ENCODE results near the gene FKBP15. TPM values are rescaled to one million over a fixed set of nuclear protein-coding genes. Genes with fewer than 3 reads are reported as not detected.

FKBP15 gene
- polyA plus RNA-seq, 1 donor from 2014 or later, result 12.1 TPM

DNA sequence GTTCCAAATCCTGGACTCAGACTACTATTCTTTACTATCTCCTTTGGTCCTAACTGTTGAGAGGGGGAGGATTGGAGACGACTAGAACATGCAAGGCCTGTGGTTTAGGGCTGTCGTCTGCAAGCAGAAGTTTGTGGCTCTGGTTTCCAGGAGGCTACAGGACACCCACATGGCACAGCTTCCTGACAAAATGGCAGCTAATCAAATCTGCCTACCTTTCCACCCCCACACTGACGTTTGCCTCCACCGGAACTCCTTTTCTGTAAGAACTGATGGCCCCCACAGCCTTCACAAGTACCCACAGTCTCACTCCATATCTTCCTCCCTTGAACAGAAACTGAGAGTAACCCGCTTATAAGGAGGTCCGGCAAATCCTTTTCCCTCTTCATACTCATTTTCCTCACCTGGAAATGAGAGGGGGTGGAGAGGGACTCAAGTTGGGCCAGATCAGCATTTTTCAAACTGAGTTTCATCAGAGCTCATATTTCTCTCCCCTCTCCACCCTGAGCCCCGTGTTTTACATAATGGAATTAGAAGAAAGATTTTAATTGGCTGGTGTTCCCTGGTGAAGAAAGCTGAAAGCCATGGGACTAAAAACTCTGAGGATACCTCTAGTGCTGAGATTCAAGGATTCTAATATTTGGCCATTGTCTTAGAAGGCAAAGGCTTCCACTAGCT, 65.0 kb downstream of the FKBP15 start:
- no peaks in the 10 kb centered on the region for H3K9me2 ChIP-seq (ENCODE audit: insufficient read depth, low read length)
- H3K27ac ChIP-seq (ENCODE audit: low read length), result no peak overlapping the region
- H3K4me2 ChIP-seq (ENCODE audit: low read length), result no peak overlapping the region
- no peak overlapping the region for H2AFZ ChIP-seq (ENCODE audit: low read depth, low read length)
- H3K4me3 ChIP-seq (ENCODE audit: low read length), result no peak overlapping the region
- H3K27me3 ChIP-seq (ENCODE audit: insufficient read depth, low read depth, low read length), result no peaks in the 10 kb centered on the region
- H4K20me1 ChIP-seq (ENCODE audit: insufficient read depth), result no peaks in the 10 kb centered on the region
- TF ChIP-seq POLR2AphosphoS5 (IDR thresholded peaks at IDR 0.05), result no peak
- TF ChIP-seq, protein P1, sequence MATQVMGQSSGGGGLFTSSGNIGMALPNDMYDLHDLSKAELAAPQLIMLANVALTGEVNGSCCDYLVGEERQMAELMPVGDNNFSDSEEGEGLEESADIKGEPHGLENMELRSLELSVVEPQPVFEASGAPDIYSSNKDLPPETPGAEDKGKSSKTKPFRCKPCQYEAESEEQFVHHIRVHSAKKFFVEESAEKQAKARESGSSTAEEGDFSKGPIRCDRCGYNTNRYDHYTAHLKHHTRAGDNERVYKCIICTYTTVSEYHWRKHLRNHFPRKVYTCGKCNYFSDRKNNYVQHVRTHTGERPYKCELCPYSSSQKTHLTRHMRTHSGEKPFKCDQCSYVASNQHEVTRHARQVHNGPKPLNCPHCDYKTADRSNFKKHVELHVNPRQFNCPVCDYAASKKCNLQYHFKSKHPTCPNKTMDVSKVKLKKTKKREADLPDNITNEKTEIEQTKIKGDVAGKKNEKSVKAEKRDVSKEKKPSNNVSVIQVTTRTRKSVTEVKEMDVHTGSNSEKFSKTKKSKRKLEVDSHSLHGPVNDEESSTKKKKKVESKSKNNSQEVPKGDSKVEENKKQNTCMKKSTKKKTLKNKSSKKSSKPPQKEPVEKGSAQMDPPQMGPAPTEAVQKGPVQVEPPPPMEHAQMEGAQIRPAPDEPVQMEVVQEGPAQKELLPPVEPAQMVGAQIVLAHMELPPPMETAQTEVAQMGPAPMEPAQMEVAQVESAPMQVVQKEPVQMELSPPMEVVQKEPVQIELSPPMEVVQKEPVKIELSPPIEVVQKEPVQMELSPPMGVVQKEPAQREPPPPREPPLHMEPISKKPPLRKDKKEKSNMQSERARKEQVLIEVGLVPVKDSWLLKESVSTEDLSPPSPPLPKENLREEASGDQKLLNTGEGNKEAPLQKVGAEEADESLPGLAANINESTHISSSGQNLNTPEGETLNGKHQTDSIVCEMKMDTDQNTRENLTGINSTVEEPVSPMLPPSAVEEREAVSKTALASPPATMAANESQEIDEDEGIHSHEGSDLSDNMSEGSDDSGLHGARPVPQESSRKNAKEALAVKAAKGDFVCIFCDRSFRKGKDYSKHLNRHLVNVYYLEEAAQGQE (IDR thresholded peaks at IDR 0.05; ENCODE audit: borderline replicate concordance), result no peak
- TF ChIP-seq MXI1 (conservative IDR thresholded peaks at IDR 0.05; ENCODE audit: poor library complexity, severe bottlenecking), result no peak
- TF ChIP-seq TAF1 (IDR thresholded peaks at IDR 0.05; ENCODE audit: low read depth), result no peak
- no peak for TF ChIP-seq SMC3 (conservative IDR thresholded peaks at IDR 0.05; ENCODE audit: poor library complexity)
- TF ChIP-seq EP300 (conservative IDR thresholded peaks at IDR 0.05; ENCODE audit: poor library complexity, severe bottlenecking), result no peak
- no peak for TF ChIP-seq EZH2 (IDR thresholded peaks at IDR 0.05; ENCODE audit: borderline replicate concordance, insufficient read depth, low read length, poor library complexity, severe bottlenecking)
- no peak for TF ChIP-seq RAD21 (conservative IDR thresholded peaks at IDR 0.05)
- TF ChIP-seq, protein P2, sequence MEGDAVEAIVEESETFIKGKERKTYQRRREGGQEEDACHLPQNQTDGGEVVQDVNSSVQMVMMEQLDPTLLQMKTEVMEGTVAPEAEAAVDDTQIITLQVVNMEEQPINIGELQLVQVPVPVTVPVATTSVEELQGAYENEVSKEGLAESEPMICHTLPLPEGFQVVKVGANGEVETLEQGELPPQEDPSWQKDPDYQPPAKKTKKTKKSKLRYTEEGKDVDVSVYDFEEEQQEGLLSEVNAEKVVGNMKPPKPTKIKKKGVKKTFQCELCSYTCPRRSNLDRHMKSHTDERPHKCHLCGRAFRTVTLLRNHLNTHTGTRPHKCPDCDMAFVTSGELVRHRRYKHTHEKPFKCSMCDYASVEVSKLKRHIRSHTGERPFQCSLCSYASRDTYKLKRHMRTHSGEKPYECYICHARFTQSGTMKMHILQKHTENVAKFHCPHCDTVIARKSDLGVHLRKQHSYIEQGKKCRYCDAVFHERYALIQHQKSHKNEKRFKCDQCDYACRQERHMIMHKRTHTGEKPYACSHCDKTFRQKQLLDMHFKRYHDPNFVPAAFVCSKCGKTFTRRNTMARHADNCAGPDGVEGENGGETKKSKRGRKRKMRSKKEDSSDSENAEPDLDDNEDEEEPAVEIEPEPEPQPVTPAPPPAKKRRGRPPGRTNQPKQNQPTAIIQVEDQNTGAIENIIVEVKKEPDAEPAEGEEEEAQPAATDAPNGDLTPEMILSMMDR (IDR thresholded peaks at IDR 0.05; ENCODE audit: poor library complexity, severe bottlenecking), result no peak
- no peaks in the 10 kb centered on the region for H3K9me3 ChIP-seq (ENCODE audit: low read length)
- no peak overlapping the region for H3K9ac ChIP-seq (ENCODE audit: low read length)
- no peaks in the 10 kb centered on the region for H3K79me2 ChIP-seq (replicated peaks; ENCODE audit: insufficient read depth, low read length)
- no peaks in the 10 kb centered on the region for H3K36me3 ChIP-seq (ENCODE audit: insufficient read depth, low read length)
- H3F3A ChIP-seq (ENCODE audit: insufficient read depth, low read length, poor library complexity, severe bottlenecking), result no peaks in the 10 kb centered on the region

DNA sequence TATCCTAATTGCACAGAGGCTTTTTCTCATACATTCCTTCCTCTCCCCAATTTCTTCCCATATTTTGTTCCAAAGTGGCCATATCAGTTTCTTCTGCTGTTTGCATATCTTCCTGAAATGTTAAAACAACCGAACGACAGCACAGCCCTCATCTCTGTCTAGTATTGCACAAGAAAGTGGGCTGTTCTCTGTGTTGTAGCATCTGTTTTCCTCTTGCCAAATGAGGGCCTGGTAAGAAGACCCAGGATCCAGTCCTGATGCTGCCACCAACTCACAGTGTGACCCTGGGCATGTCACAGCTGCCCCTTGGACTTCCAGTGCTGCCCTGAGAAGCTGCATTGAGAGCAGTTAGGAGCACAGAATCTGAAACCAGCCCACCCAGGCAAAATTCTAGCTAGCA, 66.1 kb downstream of the FKBP15 start:
- TF ChIP-seq EP300 (conservative IDR thresholded peaks at IDR 0.05; ENCODE audit: poor library complexity, severe bottlenecking), result no peak
- TF ChIP-seq, protein P1 (IDR thresholded peaks at IDR 0.05; ENCODE audit: borderline replicate concordance), result no peak
- no peak for TF ChIP-seq RAD21 (conservative IDR thresholded peaks at IDR 0.05)
- no peak for TF ChIP-seq EZH2 (IDR thresholded peaks at IDR 0.05; ENCODE audit: borderline replicate concordance, insufficient read depth, low read length, poor library complexity, severe bottlenecking)
- TF ChIP-seq SMC3 (conservative IDR thresholded peaks at IDR 0.05; ENCODE audit: poor library complexity), result no peak
- TF ChIP-seq, protein P2 (IDR thresholded peaks at IDR 0.05; ENCODE audit: poor library complexity, severe bottlenecking), result no peak
- TF ChIP-seq MXI1 (conservative IDR thresholded peaks at IDR 0.05; ENCODE audit: poor library complexity, severe bottlenecking), result no peak
- TF ChIP-seq TAF1 (IDR thresholded peaks at IDR 0.05; ENCODE audit: low read depth), result no peak
- no peak for TF ChIP-seq POLR2AphosphoS5 (IDR thresholded peaks at IDR 0.05)
- Histone ChIP-seq H3K9ac (ENCODE audit: low read length) (no peak overlapping the region), H2AFZ (ENCODE audit: low read depth, low read length) (no peak overlapping the region), H3K27me3 (ENCODE audit: insufficient read depth, low read depth, low read length) (no peaks in the 10 kb centered on the region), H3K9me2 (ENCODE audit: insufficient read depth, low read length) (no peaks in the 10 kb centered on the region), H3K79me2 (replicated peaks; ENCODE audit: insufficient read depth, low read length) (no peaks in the 10 kb centered on the region), H3K36me3 (ENCODE audit: insufficient read depth, low read length) (no peaks in the 10 kb centered on the region), H4K20me1 (ENCODE audit: insufficient read depth) (no peaks in the 10 kb centered on the region), H3K4me2 (ENCODE audit: low read length) (no peak overlapping the region), H3K4me3 (ENCODE audit: low read length) (no peak overlapping the region), H3K9me3 (ENCODE audit: low read length) (no peaks in the 10 kb centered on the region), H3F3A (ENCODE audit: insufficient read depth, low read length, poor library complexity, severe bottlenecking) (no peaks in the 10 kb centered on the region), H3K27ac (ENCODE audit: low read length) (no peak overlapping the region)
